HG02623 (cell line): Measurements from ENCODE around the gene DPH2.

Source experiments
- ATAC-seq: cut with Tn5 transposase; IDR thresholded peaks from one replicate; pipeline ENCODE4 v1.9.1; 2021; ENCODE audit warnings: moderate library complexity; ENCODE audit not compliant: unreplicated experiment

Gene DPH2

DNA sequence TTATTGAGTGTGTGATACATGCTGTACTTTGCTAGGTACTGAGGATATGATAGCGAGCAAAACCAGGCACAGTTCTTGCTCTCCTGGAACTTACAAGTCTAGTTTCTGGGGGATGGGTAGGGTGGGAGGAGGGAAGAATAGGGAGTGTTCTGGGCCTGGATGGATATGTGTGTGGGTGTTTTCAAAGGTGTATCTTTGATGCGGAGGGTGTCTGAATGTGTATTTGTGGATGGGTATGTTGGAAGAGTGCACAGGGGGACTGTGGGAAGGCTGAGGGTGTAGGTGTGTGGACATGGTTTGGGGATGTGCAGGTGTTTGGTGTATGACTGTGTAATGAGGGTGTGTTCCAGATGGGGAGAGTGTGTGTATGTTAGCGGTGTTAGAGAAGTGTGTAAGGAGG is 4.5 kb upstream of the DPH2 start:
- ATAC-seq = no peak

DNA sequence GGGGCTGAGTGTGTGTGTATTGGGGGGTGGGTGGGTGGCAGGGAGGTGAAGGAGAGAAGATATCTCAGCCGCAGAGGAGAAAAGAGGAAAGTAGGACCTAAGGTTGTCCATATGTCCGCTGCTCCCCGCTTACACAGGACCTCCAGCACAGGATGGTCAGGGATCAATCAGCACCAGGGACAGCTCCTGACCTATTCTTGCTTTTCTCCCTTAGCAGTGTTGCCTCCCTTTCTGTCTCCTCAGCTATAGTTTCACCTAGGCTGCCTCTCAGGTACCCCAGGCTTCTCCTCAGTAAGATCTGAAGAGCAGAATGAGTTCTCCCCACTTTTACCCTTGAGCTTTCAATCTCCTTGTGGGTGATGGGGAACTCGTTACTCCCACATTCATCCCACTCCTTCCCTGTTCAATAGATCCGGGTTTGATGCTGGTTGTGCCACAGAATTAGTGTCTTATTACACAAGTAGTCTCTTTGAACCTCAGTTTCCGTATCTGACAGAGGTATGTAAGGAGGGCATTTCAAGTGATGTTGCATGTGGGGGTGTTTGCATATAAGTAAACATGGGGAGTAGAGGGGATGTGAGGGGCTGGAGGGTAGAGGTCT is 1.4 kb upstream of the DPH2 start:
- no peak for ATAC-seq

GRCh38 chr1:43969416-43969745 is 429 bp upstream of the DPH2 start:
- no peak for ATAC-seq

- ATAC-seq = no peak
These were observed 692 bp downstream of the DPH2 start for GRCh38 chr1:43970502-43970901.

DNA sequence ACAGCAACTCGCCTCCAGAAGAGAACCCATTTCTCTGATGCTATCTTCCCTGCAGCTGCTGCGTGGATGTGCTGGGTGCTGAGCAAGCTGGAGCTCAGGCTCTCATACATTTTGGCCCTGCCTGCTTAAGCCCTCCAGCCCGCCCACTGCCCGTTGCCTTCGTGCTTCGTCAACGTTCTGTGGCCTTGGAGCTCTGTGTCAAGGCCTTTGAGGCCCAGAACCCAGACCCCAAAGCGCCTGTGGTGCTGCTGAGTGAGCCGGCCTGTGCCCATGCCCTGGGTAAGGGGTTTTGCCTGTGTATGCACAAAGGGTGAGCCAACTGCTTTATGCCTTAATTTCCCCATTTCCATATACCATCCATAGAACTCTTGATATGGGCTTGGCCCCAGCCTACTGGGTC is 1.1 kb downstream of the DPH2 start:
- ATAC-seq = no peak

GRCh38 chr1:43971336-43971980 is 1.6 kb downstream of the DPH2 start:
- ATAC-seq = no peak

GRCh38 chr1:43973981-43974442 is 4.2 kb downstream of the DPH2 start:
- no peak for ATAC-seq

DNA sequence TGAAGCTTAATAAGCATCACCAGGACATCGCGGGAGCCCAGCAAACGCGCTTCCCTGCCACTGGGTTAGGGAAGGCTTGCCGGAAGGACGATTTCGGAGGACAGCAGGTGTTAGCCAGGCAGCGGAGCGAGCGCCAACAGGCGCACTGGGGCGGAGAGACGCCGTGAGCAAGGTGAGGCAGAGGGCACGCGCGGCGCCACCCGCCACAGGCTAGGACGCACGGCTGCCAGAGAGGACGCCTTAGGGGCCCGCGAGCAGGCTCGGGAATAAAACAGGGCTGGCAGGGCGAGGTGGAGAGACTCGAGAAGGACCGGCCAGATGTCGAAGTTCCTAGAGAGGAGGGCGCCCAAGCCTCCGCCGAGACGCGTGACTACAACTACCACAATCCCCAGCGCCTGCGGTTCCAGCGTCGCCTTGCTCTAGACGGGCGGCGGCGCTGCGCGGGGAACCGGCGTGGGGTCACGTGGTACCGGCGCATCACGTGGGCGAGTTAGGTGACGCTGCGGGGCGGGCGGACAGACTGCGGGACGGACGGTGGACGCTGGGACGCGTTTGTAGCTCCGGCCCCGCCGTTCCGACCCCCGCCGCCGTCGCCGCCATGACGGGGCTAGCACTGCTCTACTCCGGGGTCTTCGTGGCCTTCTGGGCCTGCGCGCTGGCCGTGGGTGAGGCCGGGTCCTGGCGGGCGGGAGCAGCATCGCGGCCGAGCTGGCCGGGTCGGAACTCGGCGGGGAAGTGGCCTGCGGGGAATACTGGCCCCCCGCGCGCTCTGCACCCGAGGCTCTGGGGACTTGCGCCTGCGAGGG is 4.8 kb downstream of the DPH2 start, which contains the start of gene ATP6V0B:
Gene ATP6V0B, plus strand, starts transcription at position 518 of the 806 bp plus-strand sequence. Its CDS starts 81 bp downstream, at position 599.
- peak; percentile 62 for ATAC-seq

- no peak for ATAC-seq
These were observed 5.6 kb downstream of the DPH2 start for GRCh38 chr1:43975249-43975961.

- no peak for ATAC-seq
These were observed 6.2 kb downstream of the DPH2 start for GRCh38 chr1:43976045-43976444.

- no peak for ATAC-seq
These were observed 7.1 kb downstream of the DPH2 start for GRCh38 chr1:43976890-43977289.

DNA sequence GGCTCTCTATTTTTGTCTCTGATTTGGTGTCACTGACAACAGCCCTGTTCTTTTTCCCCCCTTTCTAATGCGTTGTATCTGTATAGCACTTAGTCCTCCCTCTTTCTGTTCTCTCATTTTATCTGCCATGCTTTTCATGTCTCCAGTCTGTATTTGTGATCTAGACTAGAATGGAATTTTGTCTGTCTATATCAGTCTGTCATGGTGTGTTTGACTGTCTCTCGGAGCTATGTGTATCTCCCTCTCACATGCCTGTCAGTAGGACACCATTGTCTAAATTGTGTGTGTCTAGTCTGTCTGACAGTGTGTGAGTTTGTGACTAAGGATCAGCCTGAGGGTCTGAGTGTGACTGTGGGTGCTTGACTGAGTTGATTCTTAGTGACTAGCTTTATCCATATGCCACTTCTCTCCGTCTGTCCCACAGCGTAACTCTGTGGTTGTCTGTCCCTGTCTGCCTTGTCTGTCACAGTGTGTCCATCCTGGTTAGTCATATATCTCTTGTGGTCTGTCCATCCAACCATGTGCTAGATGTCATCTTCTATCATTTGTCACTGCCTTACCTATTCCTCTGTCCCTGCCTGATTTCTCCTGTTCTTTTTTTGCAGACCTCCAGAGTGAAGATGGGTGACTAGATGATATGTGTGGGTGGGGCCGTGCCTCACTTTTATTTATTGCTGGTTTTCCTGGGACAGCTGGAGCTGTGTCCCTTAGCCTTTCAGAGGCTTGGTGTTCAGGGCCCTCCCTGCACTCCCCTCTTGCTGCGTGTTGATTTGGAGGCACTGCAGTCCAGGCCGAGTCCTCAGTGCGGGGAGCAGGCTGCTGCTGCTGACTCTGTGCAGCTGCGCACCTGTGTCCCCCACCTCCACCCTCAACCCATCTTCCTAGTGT is 7.8 kb downstream of the DPH2 start:
- no peak for ATAC-seq

GRCh38 chr1:43978264-43978550 is 8.4 kb downstream of the DPH2 start:
- no peak for ATAC-seq

DNA sequence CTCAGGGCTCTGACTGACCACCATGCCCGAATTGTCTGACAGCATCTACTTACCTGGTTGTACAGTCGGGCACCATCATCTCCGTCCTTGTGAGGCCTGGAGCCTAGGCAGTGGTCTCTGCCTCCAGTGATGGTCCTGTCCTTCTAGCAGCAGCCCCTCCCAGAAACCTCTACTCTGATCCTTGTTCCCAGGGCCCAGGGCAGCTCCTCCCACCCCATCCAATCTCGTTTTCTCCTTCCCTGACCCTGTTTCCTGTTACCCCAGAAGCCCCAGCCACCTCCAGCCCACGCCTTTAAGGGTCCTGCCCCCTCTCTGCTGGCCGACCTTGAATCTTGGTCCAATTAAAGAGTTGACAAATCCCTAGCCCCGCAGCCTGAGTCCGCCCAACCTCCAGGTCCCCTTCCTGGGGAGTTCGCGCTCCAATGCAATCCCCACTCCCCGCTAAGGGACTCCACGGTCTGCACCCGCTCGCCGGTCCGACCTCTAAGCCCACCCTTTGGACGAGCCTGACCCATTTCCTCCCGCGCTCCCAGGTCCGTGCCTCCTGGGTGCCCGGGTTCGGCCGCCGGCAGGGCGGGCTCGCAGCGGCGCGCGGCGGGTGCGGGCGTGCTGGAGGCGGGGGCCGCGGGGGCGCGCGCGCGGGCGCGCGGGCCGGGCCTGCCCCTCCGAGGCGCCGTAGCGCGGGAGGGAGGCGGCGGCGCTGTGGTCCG is 8.9 kb downstream of the DPH2 start, which contains the start of gene B4GALT2:
Gene B4GALT2, plus strand, starts transcription at position 660 of the 710 bp plus-strand sequence. CDS start 1,951 bp downstream, outside the sequence.
- ATAC-seq = no peak

DNA sequence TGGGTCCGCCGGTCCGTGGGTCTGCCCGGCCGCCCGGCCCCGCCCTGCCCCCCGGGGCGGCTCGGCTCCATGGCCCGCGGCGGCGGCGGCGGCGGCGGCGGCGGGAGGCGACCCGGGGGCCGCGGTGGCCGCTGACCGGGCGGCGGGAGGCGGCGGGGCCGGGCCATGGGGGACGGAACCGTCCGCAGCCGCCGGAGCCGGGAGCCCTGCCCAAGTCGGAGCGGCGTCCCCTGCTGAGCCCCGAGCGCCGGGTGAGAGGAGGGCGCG is 9.4 kb downstream of the DPH2 start:
- ATAC-seq = no peak

DNA sequence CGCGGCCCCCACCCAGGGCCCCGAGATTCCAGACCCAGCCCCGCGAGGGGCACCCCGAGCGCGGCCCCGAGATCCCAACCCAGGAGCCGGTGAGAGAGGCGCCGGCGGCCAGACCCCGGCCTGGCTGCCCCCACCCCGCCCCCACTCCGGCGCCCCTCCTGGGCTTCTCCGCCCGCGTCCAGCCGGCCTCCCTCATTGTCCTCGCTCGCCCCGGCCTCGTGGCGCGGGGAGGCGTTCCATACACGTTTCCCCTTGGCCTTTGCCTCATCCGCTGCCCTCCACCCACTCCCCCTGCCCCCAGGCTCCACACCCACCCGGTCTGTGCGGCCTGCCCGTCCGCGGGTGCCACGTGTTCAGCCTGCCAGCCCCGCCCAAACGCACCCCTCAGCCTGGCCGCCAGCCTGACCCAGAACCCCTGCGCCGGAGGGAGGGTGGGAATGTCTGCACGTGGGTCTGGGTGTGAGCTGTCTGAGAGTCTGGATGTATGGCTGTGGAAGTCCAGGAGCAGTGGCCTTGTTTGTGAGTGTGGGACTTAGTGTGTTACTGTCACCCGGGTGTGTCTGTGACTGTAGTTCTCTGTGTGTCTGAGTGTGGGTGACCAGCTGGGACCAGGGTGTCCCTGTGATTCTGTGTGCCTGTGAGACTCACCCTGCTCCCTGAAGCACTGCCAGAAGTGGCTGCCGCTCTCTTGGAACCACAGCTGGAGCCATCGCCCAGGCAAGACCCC is 9.9 kb downstream of the DPH2 start:
- no peak for ATAC-seq

- no peak for ATAC-seq
These were observed 10.7 kb downstream of the DPH2 start for GRCh38 chr1:43980255-43981134.

DNA sequence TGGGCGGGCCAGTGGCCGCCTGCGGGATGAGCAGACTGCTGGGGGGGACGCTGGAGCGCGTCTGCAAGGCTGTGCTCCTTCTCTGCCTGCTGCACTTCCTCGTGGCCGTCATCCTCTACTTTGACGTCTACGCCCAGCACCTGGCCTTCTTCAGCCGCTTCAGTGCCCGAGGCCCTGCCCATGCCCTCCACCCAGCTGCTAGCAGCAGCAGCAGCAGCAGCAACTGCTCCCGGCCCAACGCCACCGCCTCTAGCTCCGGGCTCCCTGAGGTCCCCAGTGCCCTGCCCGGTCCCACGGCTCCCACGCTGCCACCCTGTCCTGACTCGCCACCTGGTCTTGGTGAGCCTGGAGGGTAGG is 11.3 kb downstream of the DPH2 start:
- no peak for ATAC-seq

- ATAC-seq = no peak
These were observed 11.8 kb downstream of the DPH2 start for GRCh38 chr1:43981636-43982035.
